Dedifferentiated amniotic fluid mesenchymal stem cell (primary cell): ENCODE measurements around the gene RASL12.
"Not testable (repeated sequence)": the region's sequence is repeated elsewhere in the genome, so short reads cannot be mapped to it uniquely, and the experiment has no call there.

ENCODE experiments used
- DNase-seq: peaks from one replicate; pipeline ENCODE4 v3.0.0-alpha.2; 2016; ENCODE audit errors: extremely low spot score

RASL12 gene

DNA sequence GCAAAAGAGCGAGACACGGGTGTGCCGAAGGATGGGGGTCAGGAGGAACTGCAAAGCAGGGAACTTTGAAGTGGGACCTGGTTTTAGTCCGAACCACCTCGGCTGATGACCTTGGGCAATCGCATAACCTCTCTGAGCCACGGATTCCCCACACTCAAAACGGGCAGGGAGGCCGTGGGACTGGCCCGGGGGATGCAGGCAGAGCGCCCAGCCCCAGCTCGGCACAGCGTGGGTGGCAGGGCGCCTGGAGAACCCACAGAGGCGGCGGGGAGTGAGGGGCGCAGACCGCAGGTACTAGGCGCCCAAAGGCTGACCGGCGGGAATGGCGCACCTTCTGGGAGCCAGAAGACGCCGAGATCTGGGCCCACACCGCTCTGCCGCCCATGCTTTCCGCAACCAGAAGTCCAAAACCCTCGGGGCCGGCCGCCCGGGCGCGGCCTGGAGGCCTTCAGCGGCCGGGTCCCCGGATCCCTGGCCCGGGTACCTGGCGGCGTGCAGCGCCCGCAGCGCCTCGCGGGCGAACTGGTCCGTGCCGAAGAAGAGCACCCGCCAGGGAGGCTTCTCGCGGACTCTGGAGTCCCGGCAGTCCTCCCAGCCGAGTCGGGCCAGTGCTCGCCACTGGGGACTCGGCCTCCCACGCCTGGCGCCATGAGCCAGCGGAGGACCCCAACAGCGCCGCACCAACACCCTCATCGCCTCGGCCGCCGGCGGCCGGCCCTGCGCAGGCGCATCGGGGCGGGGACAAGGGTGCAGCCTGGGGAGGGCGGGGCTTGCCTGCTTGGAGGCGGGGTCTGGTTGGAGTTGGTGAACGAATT lies 38.7 kb downstream of the RASL12 start, which contains the start of gene MTFMT:
TSS of gene MTFMT (minus strand) at position 719 of the 815 bp plus-strand sequence. CDS start at position 693, 26 bp downstream.
- DNase-seq, result peak; percentile 62

- DNase-seq, result no peak
These were observed 39.5 kb downstream of the RASL12 start for GRCh38 chr15:65028338-65028737.

DNA sequence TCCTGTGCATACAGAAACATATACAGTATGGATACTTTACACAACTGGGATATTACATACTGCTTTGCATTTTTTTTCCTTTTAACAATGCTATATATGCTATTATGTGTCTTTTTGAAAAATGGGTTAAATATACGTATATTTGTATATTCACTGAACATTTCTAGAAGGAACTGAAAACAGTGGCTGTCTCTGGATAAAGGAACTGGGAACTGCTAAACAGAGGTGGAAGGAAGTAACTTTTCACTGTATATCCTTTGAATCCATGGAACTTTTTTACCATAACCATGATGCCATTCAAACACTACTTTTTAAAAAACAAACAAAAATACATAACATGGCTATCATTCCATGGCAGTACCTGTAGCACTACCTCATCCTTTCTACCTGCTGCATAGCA lies 40.2 kb downstream of the RASL12 start:
- DNase-seq, result no peak

GRCh38 chr15:65026756-65027155 lies 41.0 kb downstream of the RASL12 start:
- no peak for DNase-seq

GRCh38 chr15:65021488-65021887 lies 46.3 kb downstream of the RASL12 start:
- DNase-seq, result no peak

- no peak for DNase-seq
These were observed 47.4 kb downstream of the RASL12 start for GRCh38 chr15:65020419-65020818.

DNA sequence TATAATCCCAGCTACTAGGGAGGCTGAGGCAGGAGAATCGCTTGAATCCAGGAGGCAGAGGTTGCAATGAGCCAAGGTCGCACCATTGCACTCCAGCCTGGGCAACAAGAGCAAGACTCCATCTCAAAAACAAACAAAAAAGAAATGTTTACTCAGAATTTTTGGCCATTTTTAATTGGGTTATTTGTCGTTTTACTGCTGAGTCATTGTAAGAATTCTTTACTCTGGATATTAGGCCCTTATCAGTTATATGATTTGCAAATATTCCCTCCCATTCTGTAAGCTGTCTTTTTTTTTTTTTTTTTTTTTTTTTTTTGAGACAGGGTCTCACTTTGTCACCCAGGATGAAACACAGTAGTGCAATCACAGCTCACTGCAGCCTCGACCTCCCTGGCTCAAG lies 56.6 kb downstream of the RASL12 start:
- DNase-seq, result not testable (repeated sequence)

DNA sequence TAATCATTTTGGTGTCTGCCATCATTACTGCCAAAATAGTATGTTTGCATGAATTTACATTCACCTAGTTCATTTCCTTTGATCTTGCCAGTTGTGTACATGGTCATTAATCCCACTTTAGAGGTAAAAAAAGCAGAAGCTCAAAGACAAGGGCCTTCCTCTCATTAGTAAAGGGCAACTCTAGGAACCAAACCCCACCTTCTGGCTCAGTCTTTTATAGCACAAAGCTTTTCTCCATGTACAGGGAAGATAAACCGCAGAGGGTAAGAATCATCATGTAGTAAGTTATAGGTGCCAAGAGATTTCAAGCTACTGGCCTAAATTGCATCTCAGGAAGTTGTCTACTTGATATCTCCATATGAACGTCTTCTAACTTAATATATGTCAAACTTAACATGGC lies 58.8 kb downstream of the RASL12 start:
- no peak for DNase-seq

DNA sequence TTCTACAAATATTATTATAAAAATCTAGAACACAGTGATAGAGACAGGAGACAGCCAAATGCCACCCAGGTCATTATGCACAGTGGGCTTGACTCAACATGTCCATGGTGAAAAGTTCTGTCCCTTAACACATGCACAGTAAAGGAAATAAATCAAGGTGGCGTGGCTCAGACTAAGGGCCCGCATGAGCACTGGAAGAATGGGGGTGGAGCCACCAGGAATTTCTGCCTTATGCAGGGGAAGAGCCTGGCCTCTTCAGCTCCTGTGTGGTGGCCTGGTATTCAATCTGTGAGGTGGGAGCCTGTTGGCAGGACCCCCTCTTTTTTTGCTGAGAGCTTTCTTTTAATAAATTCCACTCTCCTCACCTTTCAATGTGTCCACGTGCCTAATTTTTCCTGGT lies 60.9 kb downstream of the RASL12 start:
- DNase-seq, result no peak

- DNase-seq, result no peak
These were observed 62.8 kb downstream of the RASL12 start for GRCh38 chr15:65004993-65005392.
